Measurements from ENCODE around the gene RAB3GAP2. TPM values are rescaled to one million over a fixed set of nuclear protein-coding genes. Genes with fewer than 3 reads are reported as not detected.
"Not testable (repeated sequence)": the region's sequence is repeated elsewhere in the genome, so short reads cannot be mapped to it uniquely, and the experiment has no call there.

The RAB3GAP2 gene
- total RNA-seq, 3 donors from 2014 or later (not counting 1 experiment from before 2014, with no cell fraction given): 47.3 to 52.7 (median 51.5) TPM

- WGBS (ENCODE audit: insufficient coverage): 70% methylated on average over 2 of the region's 2 CpGs
- TF ChIP-seq CTCF (IDR thresholded peaks at IDR 0.05): no peak
- peak overlapping the region in 1 of 2 donors; percentile 17 for H3K27ac Mint-ChIP-seq
Observed at GRCh38 chr1:220243947-220244346, 28.3 kb downstream of the RAB3GAP2 start.

GRCh38 chr1:220241072-220241663 is 31.1 kb downstream of the RAB3GAP2 start:
- intact Hi-C loops (cut with micrococcal nuclease): no loop called here
- H3K27ac Mint-ChIP-seq: no peak overlapping the region

More at GRCh38 chr1:220243947-220244346, 28.3 kb downstream of the RAB3GAP2 start:
- H3K36me3 Mint-ChIP-seq: no peaks in the 10 kb centered on the region
- Histone ChIP-seq H3K27ac (ENCODE audit: low read length) (no peak overlapping the region), H3K9me3 (ENCODE audit: control insufficient read depth, insufficient read depth, low read length) (peaks cover 4% of the 10 kb centered on the region), H3K27me3 (ENCODE audit: control insufficient read depth, insufficient read depth, low read length) (no peaks in the 10 kb centered on the region), H3K4me1 (ENCODE audit: control insufficient read depth, insufficient read depth, low read length) (no peaks in the 10 kb centered on the region), H3K36me3 (ENCODE audit: control insufficient read depth, insufficient read depth, low read length) (no peaks in the 10 kb centered on the region), H3K4me3 (ENCODE audit: low read length) (no peak overlapping the region)
- H3K4me1 Mint-ChIP-seq: peaks cover 36 to 40% of the 10 kb centered on the region in 2 donors
- ATAC-seq (no peak), DNase-seq (no peak)
- no peaks in the 10 kb centered on the region for H3K27me3 Mint-ChIP-seq (ENCODE audit: low read depth in 2 of 2)
- no peak overlapping the region for H3K4me3 Mint-ChIP-seq
- intact Hi-C loops (cut with micrococcal nuclease): no loop called here
- peaks cover 0 to 5% of the 10 kb centered on the region in 2 donors for H3K9me3 Mint-ChIP-seq

GRCh38 chr1:220239966-220240365 is 32.3 kb downstream of the RAB3GAP2 start:
- H3K36me3 Mint-ChIP-seq: no peaks in the 10 kb centered on the region
- Histone ChIP-seq H3K4me1 (ENCODE audit: control insufficient read depth, insufficient read depth, low read length) (no peaks in the 10 kb centered on the region), H3K36me3 (ENCODE audit: control insufficient read depth, insufficient read depth, low read length) (no peaks in the 10 kb centered on the region), H3K4me3 (ENCODE audit: low read length) (no peak overlapping the region), H3K27me3 (ENCODE audit: control insufficient read depth, insufficient read depth, low read length) (no peaks in the 10 kb centered on the region), H3K9me3 (ENCODE audit: control insufficient read depth, insufficient read depth, low read length) (no peaks in the 10 kb centered on the region), H3K27ac (ENCODE audit: low read length) (no peak overlapping the region)
- no peak overlapping the region for H3K27ac Mint-ChIP-seq
- intact Hi-C loops (cut with micrococcal nuclease): no loop called here
- peaks cover 0 to 2% of the 10 kb centered on the region in 2 donors for H3K9me3 Mint-ChIP-seq
- 91% methylated on average over 3 of the region's 3 CpGs for WGBS (ENCODE audit: insufficient coverage)
- ATAC-seq: no peak
- peaks cover 36% of the 10 kb centered on the region in 2 donors for H3K4me1 Mint-ChIP-seq
- no peak for DNase-seq
- no peak for TF ChIP-seq CTCF (IDR thresholded peaks at IDR 0.05)
- H3K4me3 Mint-ChIP-seq: no peak overlapping the region
- no peaks in the 10 kb centered on the region for H3K27me3 Mint-ChIP-seq (ENCODE audit: low read depth in 2 of 2)

More at GRCh38 chr1:220241072-220241663, 31.1 kb downstream of the RAB3GAP2 start:
- no peaks in the 10 kb centered on the region for H3K27me3 ChIP-seq (ENCODE audit: control insufficient read depth, insufficient read depth, low read length)
- Mint-ChIP-seq H3K4me3 (no peak overlapping the region), H3K4me1 (peaks cover 37 to 41% of the 10 kb centered on the region in 2 donors), H3K36me3 (no peaks in the 10 kb centered on the region), H3K9me3 (peaks cover 0 to 3% of the 10 kb centered on the region in 2 donors), H3K27me3 (ENCODE audit: low read depth in 2 of 2) (no peaks in the 10 kb centered on the region)
- ATAC-seq (no peak), DNase-seq (no peak)
- no peak overlapping the region for H3K4me3 ChIP-seq (ENCODE audit: low read length)
- no peak for TF ChIP-seq CTCF (IDR thresholded peaks at IDR 0.05)
- no peaks in the 10 kb centered on the region for H3K9me3 ChIP-seq (ENCODE audit: control insufficient read depth, insufficient read depth, low read length)
- H3K36me3 ChIP-seq (ENCODE audit: control insufficient read depth, insufficient read depth, low read length): no peaks in the 10 kb centered on the region
- no CpG with 5 or more reads among the region's 2 CpGs for WGBS (ENCODE audit: insufficient coverage)
- H3K27ac ChIP-seq (ENCODE audit: low read length): no peak overlapping the region
- no peaks in the 10 kb centered on the region for H3K4me1 ChIP-seq (ENCODE audit: control insufficient read depth, insufficient read depth, low read length)

GRCh38 chr1:220239213-220239612 is 33.0 kb downstream of the RAB3GAP2 start:
- Mint-ChIP-seq H3K4me1 (peaks cover 35 to 42% of the 10 kb centered on the region in 2 donors), H3K36me3 (no peaks in the 10 kb centered on the region), H3K27me3 (ENCODE audit: low read depth in 2 of 2) (no peaks in the 10 kb centered on the region), H3K27ac (no peak overlapping the region), H3K4me3 (no peak overlapping the region), H3K9me3 (no peaks in the 10 kb centered on the region)
- Histone ChIP-seq H3K36me3 (ENCODE audit: control insufficient read depth, insufficient read depth, low read length) (no peaks in the 10 kb centered on the region), H3K27ac (ENCODE audit: low read length) (no peak overlapping the region), H3K4me3 (ENCODE audit: low read length) (no peak overlapping the region), H3K4me1 (ENCODE audit: control insufficient read depth, insufficient read depth, low read length) (no peaks in the 10 kb centered on the region), H3K27me3 (ENCODE audit: control insufficient read depth, insufficient read depth, low read length) (no peaks in the 10 kb centered on the region), H3K9me3 (ENCODE audit: control insufficient read depth, insufficient read depth, low read length) (no peaks in the 10 kb centered on the region)
- no peak for TF ChIP-seq CTCF (IDR thresholded peaks at IDR 0.05)
- intact Hi-C loops (cut with micrococcal nuclease): no loop called here
- DNase-seq (no peak), ATAC-seq (no peak)
- WGBS (ENCODE audit: insufficient coverage): over 99% methylated on average over 4 of the region's 5 CpGs

- H3K27ac ChIP-seq (ENCODE audit: low read length); H3K27me3 ChIP-seq (ENCODE audit: control insufficient read depth, insufficient read depth, low read length); H3K4me3 Mint-ChIP-seq; H3K27ac Mint-ChIP-seq; H3K4me1 ChIP-seq (ENCODE audit: control insufficient read depth, insufficient read depth, low read length); H3K4me3 ChIP-seq (ENCODE audit: low read length); H3K9me3 ChIP-seq (ENCODE audit: control insufficient read depth, insufficient read depth, low read length); H3K36me3 Mint-ChIP-seq; H3K27me3 Mint-ChIP-seq (ENCODE audit: low read depth in 2 of 2); H3K36me3 ChIP-seq (ENCODE audit: control insufficient read depth, insufficient read depth, low read length); H3K9me3 Mint-ChIP-seq; DNase-seq; ATAC-seq; intact Hi-C loops (cut with micrococcal nuclease): not testable (repeated sequence)
- H3K4me1 Mint-ChIP-seq: peaks cover 25 to 26% of the 10 kb centered on the region in 2 donors
- WGBS (ENCODE audit: insufficient coverage): 95% methylated on average over 8 of the region's 9 CpGs
Observed at GRCh38 chr1:220236278-220236677, 36.0 kb downstream of the RAB3GAP2 start.
